ENCODE measurements around the gene CTAGE8. TPM values are rescaled to one million over a fixed set of nuclear protein-coding genes. Genes with fewer than 3 reads are reported as not detected.
"Not testable (repeated sequence)": the region's sequence is repeated elsewhere in the genome, so short reads cannot be mapped to it uniquely, and the experiment has no call there.

CTAGE8 gene
- total RNA-seq, 1 donor from 2014 or later = 1.3 TPM

DNA sequence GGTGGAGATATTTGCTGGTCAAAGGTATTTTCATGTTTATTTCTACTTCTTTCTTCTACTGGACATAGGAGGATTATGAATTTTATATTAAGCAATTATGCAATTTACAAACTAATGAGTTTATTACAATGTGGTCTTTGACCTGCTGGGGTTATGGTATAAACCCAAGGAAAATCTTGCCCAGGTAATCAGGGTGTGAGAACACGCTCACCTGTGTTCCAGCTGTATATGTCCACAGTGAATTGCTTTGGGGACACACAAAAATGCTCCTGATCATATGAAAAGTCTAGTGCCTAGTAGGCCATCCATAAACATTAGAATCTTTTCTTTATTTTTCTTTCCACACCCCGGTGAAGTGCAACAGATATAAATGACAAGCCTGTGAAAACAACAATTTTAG, 29.7 kb downstream of the CTAGE8 start, which contains the start of gene OR2A42:
Gene OR2A42, minus strand, starts transcription at position 241 of the 400 bp plus-strand sequence. CDS start 6,762 bp downstream, outside the sequence.
- intact Hi-C loops (cut with micrococcal nuclease); H3K4me3 Mint-ChIP-seq; H3K27me3 Mint-ChIP-seq (ENCODE audit: insufficient read depth); DNase-seq (ENCODE audit: low spot score); H3K36me3 Mint-ChIP-seq (ENCODE audit: low read depth); H3K27ac Mint-ChIP-seq; H3K4me1 Mint-ChIP-seq (ENCODE audit: low read depth); H3K9me3 Mint-ChIP-seq: not testable (repeated sequence)

GRCh38 chr7:144238530-144239082, 30.5 kb downstream of the CTAGE8 start:
- H3K9me3 Mint-ChIP-seq; H3K27me3 Mint-ChIP-seq (ENCODE audit: insufficient read depth); H3K4me1 Mint-ChIP-seq (ENCODE audit: low read depth); H3K4me3 Mint-ChIP-seq; H3K36me3 Mint-ChIP-seq (ENCODE audit: low read depth); intact Hi-C loops (cut with micrococcal nuclease); H3K27ac Mint-ChIP-seq; DNase-seq (ENCODE audit: low spot score): not testable (repeated sequence)

DNA sequence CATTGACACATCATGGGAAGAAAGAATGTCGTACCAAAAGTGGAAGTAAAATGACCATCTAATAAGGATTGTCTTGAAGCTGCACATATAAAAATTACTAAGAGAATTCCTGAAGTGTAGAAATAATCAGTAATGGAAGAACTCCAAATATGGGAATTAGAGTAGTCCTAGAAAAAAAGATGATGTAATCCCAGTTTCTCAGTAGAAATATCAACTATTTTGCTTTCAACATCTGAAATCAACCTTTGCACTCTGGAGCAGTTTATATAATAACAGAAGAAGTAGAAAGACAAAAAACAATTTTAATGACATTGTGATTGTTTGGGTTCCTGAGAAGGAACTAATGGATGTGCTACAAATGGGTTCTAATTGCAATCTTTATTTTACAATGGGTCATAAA, 36.0 kb downstream of the CTAGE8 start:
- not testable (repeated sequence) for H3K9me3 Mint-ChIP-seq

GRCh38 chr7:144231027-144231426, 38.1 kb downstream of the CTAGE8 start:
- intact Hi-C loops (cut with micrococcal nuclease); H3K9me3 Mint-ChIP-seq; H3K4me1 Mint-ChIP-seq (ENCODE audit: low read depth); H3K4me3 Mint-ChIP-seq; H3K27me3 Mint-ChIP-seq (ENCODE audit: insufficient read depth); H3K27ac Mint-ChIP-seq; DNase-seq (ENCODE audit: low spot score); H3K36me3 Mint-ChIP-seq (ENCODE audit: low read depth): not testable (repeated sequence)

More for the DNA sequence above, 36.0 kb downstream of the CTAGE8 start:
- DNase-seq (ENCODE audit: low spot score); H3K27ac Mint-ChIP-seq; H3K36me3 Mint-ChIP-seq (ENCODE audit: low read depth); H3K4me1 Mint-ChIP-seq (ENCODE audit: low read depth); H3K27me3 Mint-ChIP-seq (ENCODE audit: insufficient read depth); intact Hi-C loops (cut with micrococcal nuclease); H3K4me3 Mint-ChIP-seq: not testable (repeated sequence)

DNA sequence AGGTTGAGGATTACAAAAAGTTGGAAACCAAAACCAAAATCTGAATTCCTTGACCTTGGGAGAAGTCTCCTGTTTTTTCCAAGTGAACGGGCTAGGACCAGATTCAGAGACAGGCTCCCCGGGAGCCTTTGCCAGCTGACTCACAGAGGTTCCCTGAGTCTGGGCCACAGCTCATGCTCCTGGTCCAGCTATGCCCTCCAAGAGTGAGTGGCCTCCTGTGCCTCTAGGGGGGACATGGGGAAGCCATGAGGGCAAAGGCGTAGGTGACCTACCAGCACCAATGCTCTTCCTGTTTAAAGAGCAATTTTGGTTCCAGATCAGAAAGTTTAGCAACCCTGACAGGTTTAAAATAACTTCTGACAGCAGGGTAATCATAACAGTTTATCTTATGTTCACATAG, 40.3 kb downstream of the CTAGE8 start:
- H3K4me1 Mint-ChIP-seq (ENCODE audit: low read depth); H3K27ac Mint-ChIP-seq; intact Hi-C loops (cut with micrococcal nuclease); H3K9me3 Mint-ChIP-seq; H3K27me3 Mint-ChIP-seq (ENCODE audit: insufficient read depth); H3K4me3 Mint-ChIP-seq; H3K36me3 Mint-ChIP-seq (ENCODE audit: low read depth); DNase-seq (ENCODE audit: low spot score): not testable (repeated sequence)

GRCh38 chr7:144226866-144227265, 42.2 kb downstream of the CTAGE8 start:
- H3K9me3 Mint-ChIP-seq; H3K36me3 Mint-ChIP-seq (ENCODE audit: low read depth); intact Hi-C loops (cut with micrococcal nuclease); H3K4me1 Mint-ChIP-seq (ENCODE audit: low read depth); H3K27ac Mint-ChIP-seq; H3K27me3 Mint-ChIP-seq (ENCODE audit: insufficient read depth); H3K4me3 Mint-ChIP-seq; DNase-seq (ENCODE audit: low spot score): not testable (repeated sequence)

DNA sequence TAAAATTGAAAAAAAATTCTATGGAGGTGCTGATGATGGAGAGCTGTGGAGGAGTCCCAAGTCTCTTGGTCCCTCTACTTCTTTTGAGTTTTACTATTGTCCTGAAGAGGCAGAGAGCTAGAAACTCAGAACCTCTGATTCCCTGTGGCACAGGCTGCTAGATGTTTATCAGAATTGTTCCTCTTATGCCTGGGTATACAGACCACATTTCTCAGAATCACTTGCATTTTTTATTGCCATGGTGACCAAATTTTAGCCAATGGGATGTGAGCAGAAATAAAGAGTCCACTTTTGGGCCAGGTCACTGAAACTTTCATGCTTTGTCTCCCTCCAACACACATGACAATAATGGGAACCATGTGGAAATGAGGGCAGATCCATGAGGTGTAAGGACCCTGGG, 45.4 kb downstream of the CTAGE8 start:
- DNase-seq (ENCODE audit: low spot score); H3K27ac Mint-ChIP-seq: not testable (repeated sequence)

GRCh38 chr7:144220531-144220930, 48.6 kb downstream of the CTAGE8 start:
- intact Hi-C loops (cut with micrococcal nuclease) = not testable (repeated sequence)

More for the DNA sequence above, 45.4 kb downstream of the CTAGE8 start:
- H3K4me3 Mint-ChIP-seq; intact Hi-C loops (cut with micrococcal nuclease); H3K27me3 Mint-ChIP-seq (ENCODE audit: insufficient read depth); H3K9me3 Mint-ChIP-seq; H3K36me3 Mint-ChIP-seq (ENCODE audit: low read depth); H3K4me1 Mint-ChIP-seq (ENCODE audit: low read depth): not testable (repeated sequence)

DNA sequence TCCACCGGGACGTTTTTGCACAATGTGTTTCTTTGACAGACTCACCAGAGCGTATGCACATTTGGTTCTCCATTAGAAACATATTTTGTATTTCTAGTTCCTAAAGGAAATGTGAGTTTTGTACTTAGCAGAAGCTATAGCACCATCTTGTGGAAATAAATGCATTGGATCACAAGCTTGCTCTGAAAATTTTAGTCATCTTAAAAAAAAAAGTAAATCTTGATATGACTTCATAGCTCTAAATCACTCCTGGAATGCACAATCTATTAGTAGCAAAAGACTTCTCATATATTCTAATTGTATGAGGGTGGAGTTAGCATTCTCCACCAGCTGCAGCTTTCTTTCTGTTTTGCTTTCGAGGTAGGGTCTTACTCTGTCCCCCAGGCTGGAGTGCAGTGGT, 49.9 kb downstream of the CTAGE8 start:
- H3K4me3 Mint-ChIP-seq; H3K9me3 Mint-ChIP-seq; H3K27me3 Mint-ChIP-seq (ENCODE audit: insufficient read depth); DNase-seq (ENCODE audit: low spot score); H3K27ac Mint-ChIP-seq; H3K4me1 Mint-ChIP-seq (ENCODE audit: low read depth); H3K36me3 Mint-ChIP-seq (ENCODE audit: low read depth); intact Hi-C loops (cut with micrococcal nuclease): not testable (repeated sequence)

More at GRCh38 chr7:144220531-144220930, 48.6 kb downstream of the CTAGE8 start:
- not testable (repeated sequence) for DNase-seq (ENCODE audit: low spot score); H3K27ac Mint-ChIP-seq; H3K36me3 Mint-ChIP-seq (ENCODE audit: low read depth); H3K4me1 Mint-ChIP-seq (ENCODE audit: low read depth); H3K27me3 Mint-ChIP-seq (ENCODE audit: insufficient read depth); H3K9me3 Mint-ChIP-seq; H3K4me3 Mint-ChIP-seq

DNA sequence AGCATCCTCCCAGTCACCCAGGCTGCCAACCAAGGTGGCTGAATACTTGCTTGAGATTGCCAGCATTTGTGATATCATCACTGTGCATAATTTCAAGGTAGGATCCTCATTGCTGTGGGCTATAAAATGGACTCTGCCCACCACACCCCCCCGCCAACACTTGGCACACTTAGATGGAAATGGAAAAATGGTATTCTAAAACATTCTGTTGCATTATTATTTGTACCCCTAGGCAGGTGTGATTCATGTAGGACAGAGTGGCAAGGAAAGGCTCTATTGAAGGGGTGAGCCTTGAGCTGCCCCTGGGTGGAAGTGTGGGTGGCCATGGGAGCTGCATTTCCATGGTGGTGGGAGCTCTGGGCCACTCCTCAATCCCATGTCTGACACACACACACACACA, 50.5 kb downstream of the CTAGE8 start:
- H3K36me3 Mint-ChIP-seq (ENCODE audit: low read depth); DNase-seq (ENCODE audit: low spot score); H3K9me3 Mint-ChIP-seq; H3K27ac Mint-ChIP-seq; H3K4me1 Mint-ChIP-seq (ENCODE audit: low read depth); H3K4me3 Mint-ChIP-seq; H3K27me3 Mint-ChIP-seq (ENCODE audit: insufficient read depth); intact Hi-C loops (cut with micrococcal nuclease): not testable (repeated sequence)

- H3K4me3 Mint-ChIP-seq; H3K36me3 Mint-ChIP-seq (ENCODE audit: low read depth); DNase-seq (ENCODE audit: low spot score); H3K27me3 Mint-ChIP-seq (ENCODE audit: insufficient read depth); intact Hi-C loops (cut with micrococcal nuclease); H3K27ac Mint-ChIP-seq; H3K4me1 Mint-ChIP-seq (ENCODE audit: low read depth); H3K9me3 Mint-ChIP-seq: not testable (repeated sequence)
Observed at GRCh38 chr7:144217200-144217599, 51.9 kb downstream of the CTAGE8 start.

Other genes starting within 250 kb of the CTAGE8 start
- gene OR2A5, start 220.3 kb downstream of the CTAGE8 start, total RNA-seq = not detected in 2 replicates
- gene OR2A25, start 199.5 kb downstream of the CTAGE8 start, total RNA-seq = not detected in 2 replicates
- gene OR2A12, start 183.0 kb downstream of the CTAGE8 start, total RNA-seq = not detected in 2 replicates
- not detected in 2 replicates for gene OR2A2, start 159.7 kb downstream of the CTAGE8 start, total RNA-seq
- not detected in 2 replicates for gene OR2A14, start 146.1 kb downstream of the CTAGE8 start, total RNA-seq
- gene CTAGE4, start 85.8 kb downstream of the CTAGE8 start, total RNA-seq = 0.75 and 1.1 TPM in 2 replicates
- 2.5 and 3.4 TPM in 2 replicates for gene ARHGEF35, start 73.5 kb downstream of the CTAGE8 start, total RNA-seq
- not detected in 2 replicates for gene OR2A42, start 29.7 kb downstream of the CTAGE8 start, total RNA-seq
- gene OR2A7, start 4.5 kb downstream of the CTAGE8 start, total RNA-seq = 1.7 and 2.1 TPM in 2 replicates
- not detected in 2 replicates for gene OR2A1, start 43.1 kb upstream of the CTAGE8 start, total RNA-seq
- 8.0 and 9.1 TPM in 2 replicates for gene ARHGEF5, start 86.1 kb upstream of the CTAGE8 start, total RNA-seq
- not detected in 2 replicates for gene NOBOX, start 134.4 kb upstream of the CTAGE8 start, total RNA-seq